ENCODE measurements around the gene SYT7.

- TF ChIP-seq EP300 (IDR thresholded peaks at IDR 0.05) (no peak), POLR2A (IDR thresholded peaks at IDR 0.05) (no peak)
Observed at GRCh38 chr11:61571869-61572268, 9.0 kb downstream of the SYT7 start.
